GM18502 (cell line): ENCODE data around the gene CFAP298.
"Not testable (repeated sequence)": the region's sequence is repeated elsewhere in the genome, so short reads cannot be mapped to it uniquely, and the experiment has no call there.

Experiments used
- ATAC-seq: cut with Tn5 transposase; IDR thresholded peaks from one replicate; pipeline ENCODE4 v1.9.1; 2021; ENCODE audit warnings: mild to moderate bottlenecking; ENCODE audit not compliant: unreplicated experiment, poor library complexity

The CFAP298 gene

DNA sequence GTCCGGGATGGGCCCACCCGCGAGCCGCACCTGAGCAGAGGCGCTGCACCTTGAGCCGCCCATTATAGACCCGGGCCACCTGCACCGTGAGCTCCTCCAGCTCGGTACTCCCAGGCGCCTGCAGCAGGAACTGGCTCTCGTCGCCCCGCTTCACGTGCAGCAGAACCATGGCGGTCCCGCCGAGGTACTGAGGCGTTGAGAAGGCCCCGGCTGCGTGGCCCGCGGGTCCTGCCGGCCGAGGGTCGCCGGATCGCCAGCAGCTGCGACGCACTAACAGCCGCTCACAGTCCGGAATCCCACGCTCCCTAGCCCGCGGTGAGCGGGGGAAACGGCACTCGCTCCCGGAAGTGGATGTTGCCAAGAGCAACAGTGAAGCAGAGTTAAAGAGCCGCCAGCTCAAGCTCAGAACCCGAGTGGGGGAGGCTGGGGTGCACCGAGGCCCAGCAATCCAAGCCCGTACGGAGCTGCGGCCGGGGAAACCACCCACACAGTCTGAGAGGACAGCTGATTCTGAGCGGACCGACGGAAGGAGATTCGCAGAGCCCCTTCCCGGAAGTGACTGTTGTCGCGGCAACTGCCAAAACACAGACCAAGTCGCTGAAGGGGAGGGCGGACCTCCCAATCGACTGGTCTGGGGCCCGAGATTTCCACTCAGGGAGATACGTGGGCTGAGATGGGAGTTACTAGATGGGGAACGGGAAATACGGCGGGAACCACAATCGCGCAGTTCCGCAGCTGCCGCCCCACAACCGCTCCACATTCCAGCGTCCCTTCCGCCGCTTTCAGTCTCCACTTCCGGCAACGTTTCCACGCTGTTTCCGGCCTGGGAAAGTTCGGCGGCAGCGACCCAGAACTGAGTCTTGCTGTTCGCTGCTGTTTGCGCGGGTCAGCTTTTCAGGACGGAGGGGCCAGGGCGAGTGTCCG, at the start of gene CFAP298:
TSS of gene CFAP298 (minus strand) at position 303 of the 924 bp plus-strand sequence. CDS start at position 169, 134 bp downstream.
- ATAC-seq: peak; percentile 96

GRCh38 chr21:32661026-32661782, 49.0 kb upstream of the CFAP298 start:
- ATAC-seq: not testable (repeated sequence)

- ATAC-seq: no peak
Observed at GRCh38 chr21:32658524-32658923, 46.3 kb upstream of the CFAP298 start.

DNA sequence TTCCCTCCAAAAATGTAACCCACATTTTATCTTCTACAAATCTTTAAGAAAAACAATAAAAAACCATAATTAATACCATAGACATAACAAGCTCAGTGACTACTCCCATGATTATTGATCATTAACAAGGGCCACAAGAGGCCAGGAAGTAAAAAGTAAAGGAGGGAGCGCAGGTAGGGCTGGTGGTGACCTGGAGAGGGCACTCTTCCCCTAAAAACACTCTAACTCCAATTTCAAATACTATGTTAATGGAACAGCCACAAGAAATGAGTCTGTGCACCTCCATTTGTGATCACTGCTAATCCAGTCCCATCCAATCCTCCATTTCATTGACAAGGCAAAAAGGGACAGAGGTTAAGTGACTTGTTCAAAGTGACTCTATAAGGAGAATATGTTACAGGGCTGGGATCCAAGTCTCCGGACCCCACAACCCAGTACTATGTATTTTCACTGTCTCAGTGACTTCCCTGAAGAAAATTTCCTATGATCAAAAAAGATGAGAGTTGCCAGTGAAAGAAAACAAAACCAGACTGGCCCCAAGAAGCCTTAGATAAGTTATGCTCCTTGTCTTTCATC, 41.2 kb upstream of the CFAP298 start:
- no peak for ATAC-seq

DNA sequence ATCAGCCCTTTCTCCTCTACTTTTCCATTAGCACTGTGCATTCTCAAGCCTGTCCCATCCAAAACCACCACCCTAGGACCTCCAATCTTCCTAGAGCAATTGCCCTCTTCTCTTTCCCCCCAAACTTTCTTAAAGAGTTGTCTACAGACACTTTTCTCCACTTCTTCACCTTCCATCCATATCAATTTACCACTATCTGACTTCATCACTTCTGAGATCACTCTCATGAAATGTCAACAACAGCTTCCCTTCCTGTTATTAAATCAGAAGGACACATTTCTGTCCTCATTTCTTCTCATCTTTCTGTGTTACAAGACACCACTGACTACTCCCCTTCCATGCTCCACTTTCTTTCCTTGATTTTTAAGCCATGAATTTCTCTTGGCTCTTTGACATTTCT, 36.0 kb upstream of the CFAP298 start:
- no peak for ATAC-seq

GRCh38 chr21:32645261-32646182, 33.3 kb upstream of the CFAP298 start:
- no peak for ATAC-seq

DNA sequence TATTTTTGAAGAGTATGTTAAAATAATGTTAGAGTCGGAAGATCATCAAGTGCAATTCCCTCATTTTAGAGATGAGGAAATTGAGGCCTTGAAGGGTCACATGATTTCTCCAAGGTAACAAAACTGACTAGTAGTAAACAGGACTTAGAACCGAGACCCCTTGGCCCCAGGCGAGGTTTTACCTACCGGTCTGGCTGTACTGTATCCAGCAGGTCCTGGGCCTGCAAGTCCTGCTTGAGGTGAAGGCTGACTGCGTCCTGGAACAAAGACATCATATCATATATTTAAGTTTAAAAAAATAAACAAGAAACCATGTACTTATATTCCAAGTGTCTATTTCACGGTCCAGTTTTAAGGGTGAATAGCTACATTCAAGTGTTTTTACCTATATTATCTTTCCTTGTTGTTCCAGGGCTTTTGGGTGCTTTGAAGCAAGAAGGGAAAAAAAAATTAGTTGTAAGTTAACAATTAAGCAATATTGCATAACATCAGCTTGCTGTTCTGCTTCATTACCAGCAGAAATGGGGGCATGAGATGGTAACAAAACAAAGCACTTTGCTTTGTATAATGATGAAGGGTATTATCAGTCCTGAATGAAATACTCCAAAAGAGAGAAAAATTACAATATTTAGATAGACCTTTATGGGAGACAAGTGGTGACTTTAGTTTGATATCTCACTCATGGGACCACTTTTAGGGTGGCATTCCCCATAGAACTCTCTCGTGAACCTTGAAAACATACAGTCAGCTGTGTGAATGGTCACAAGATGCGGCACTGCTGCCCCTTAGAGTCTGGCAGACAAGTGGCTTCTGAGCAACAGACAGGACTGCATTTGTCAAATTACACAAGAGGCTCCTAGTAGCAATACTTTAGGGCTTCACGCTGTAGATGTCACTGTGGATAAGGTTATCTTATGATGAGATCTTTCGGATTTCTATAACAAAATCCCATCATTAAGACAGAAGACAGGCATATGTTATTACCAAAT, 29.8 kb upstream of the CFAP298 start:
- ATAC-seq: no peak

DNA sequence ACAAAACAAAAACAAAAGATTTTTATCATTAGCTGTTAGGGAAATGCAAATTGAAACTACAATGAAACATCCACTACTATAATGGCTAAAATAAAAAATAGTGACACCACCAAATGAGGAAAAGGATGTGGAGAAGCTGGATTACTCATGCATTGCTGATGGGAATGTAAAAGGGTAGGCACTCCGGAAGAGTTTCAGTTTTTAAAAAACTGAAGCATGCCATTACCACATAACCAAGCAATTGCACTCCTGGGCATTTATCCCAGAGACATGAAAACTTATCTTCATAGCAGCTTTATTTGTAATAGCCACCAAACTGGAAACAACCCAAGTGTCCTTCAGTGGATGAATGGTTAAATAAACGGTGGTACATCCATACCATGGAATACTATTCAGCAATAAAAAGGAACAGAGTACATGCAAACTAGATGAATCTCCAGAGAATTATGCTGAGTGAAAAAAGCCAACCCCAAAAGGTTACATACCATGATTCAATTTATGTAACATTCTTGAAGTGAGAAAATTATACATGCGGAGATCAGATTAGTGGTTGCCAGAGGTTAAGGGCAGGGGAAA, 14.5 kb upstream of the CFAP298 start:
- no peak for ATAC-seq

GRCh38 chr21:32618218-32618617, 6.0 kb upstream of the CFAP298 start:
- ATAC-seq: not testable (repeated sequence)

- no peak for ATAC-seq
Observed at GRCh38 chr21:32613436-32614043, 1.4 kb upstream of the CFAP298 start.

DNA sequence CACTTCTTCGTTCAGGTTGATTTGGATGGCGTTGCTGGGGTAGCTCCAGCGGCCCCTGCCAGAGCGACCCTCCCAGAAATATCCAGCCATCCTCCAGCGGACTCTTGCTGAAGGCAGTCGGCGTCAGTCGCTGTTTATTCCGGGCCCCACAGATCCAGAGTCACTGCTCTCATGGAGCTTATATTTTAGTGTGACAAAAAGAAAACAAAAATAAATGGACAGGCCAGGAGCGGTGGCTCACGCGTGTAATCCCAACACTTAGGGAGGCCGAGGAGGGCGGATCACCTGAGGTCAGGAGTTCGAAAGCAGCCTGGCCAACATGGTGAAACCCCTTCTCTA, 791 bp upstream of the CFAP298 start:
- ATAC-seq: no peak

- ATAC-seq: peak; percentile 12
Observed at GRCh38 chr21:32611471-32611997, 643 bp downstream of the CFAP298 start.

- not testable (repeated sequence) for ATAC-seq
Observed at GRCh38 chr21:32610940-32611339, 1.2 kb downstream of the CFAP298 start.

DNA sequence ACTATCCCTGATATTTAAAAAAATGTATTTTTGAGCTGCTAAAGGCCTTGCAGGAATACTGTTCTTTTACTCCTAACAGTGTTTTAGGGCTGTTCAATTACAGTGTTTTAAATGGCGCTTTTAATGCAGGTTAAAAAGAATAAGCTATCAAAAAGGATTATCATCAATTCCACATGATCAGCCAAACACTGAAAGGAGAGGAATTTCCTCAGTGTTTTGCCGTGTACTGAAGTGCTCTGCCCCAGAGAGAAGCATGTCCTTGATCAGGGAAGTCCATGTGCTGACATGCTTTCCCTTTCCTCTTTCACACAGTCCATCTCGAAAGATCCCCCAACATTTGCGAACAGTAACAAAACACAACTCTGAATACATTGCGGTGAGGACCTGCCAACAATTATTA, 3.3 kb downstream of the CFAP298 start:
- no peak for ATAC-seq

DNA sequence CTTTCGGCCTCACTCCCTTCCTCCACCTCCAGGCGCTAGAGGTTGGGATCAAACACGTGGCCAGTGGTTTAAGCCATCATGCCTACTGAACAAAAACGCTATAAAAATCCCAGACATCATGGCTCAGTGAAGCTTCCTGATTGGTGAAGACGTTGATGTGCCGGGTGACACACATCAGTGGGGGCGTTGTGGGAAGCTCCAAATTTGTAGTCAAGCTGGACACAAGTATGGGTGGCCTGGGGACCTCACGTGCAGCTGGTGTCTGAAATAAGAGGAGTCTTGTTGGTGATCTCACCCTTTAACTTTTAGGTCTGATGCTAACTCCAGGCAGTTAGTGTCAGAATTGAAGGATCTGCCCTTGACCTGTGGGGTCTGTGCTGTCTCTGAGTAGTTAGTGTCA, 6.7 kb downstream of the CFAP298 start:
- no peak for ATAC-seq

DNA sequence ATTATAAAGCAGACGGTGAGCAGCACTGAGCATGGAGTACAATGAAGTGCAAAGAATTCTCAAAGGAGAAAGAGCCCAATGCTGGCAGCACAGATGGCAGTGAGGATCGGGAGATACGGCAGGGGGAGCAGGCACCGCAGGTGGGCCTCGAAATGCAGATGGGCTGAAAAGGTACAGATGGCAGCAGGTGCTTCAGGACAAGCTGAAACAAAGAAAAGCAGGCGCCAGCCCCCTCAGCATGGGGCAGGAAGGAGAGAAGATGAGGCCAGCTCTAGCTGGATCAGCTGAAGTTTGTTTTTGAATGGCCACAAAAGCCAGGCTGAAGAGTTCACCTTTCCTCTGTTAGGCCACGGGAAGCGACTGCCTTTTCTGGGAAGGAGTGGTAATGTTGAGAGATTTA, 7.7 kb downstream of the CFAP298 start:
- ATAC-seq: no peak

GRCh38 chr21:32603131-32603530, 9.0 kb downstream of the CFAP298 start:
- ATAC-seq: no peak

DNA sequence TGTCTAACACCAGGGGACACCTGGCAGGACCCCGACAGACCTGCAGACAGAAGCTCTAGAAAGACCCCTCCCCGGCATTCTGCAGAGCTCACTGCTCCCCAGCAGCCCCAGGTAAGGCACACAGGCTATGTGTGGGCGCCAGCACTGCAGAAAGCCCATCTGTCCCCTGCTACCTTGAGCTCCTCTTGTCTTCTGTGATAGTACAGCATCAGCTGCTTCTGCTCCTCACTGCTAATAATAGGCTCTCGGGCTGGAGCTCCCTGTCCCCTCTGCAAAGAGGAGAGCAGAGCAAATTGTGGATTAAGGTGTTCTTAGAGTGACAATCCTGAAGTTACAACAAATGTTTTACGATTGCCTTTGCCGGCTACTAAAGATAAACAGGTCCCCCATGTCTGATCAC, 10.1 kb downstream of the CFAP298 start:
- ATAC-seq: no peak
